HCT116 (cell line): ENCODE results near the gene CRIM1.
A peak's percentile ranks its signal among the peaks of the same experiment; 100 is the strongest.

Source experiments
- EGR1 ChIP-seq: IDR thresholded peaks from 2 replicates; pipeline ENCODE4 v1.6.1; 2012; ENCODE audit warnings: low read depth
- ELF1 ChIP-seq: IDR thresholded peaks from 2 replicates; pipeline ENCODE4 v1.6.1; 2012; ENCODE audit warnings: low read depth, borderline replicate concordance
- EZH2 ChIP-seq: fragments of 200-600 bp; sonication (generic); IDR thresholded peaks from 2 replicates; pipeline ENCODE4 v1.6.1; 2017; ENCODE audit warnings: antibody characterized with exemption, mixed run types
- JUND ChIP-seq: IDR thresholded peaks from 2 replicates; pipeline ENCODE4 v1.6.1; 2012
- POLR2A ChIP-seq: IDR thresholded peaks from 2 replicates; pipeline ENCODE4 v1.7.0; 2011; ENCODE audit warnings: borderline replicate concordance; ENCODE audit not compliant: insufficient read depth, insufficient read length; ENCODE audit errors: extremely low read depth
- POLR2AphosphoS5 ChIP-seq: IDR thresholded peaks from 2 replicates; pipeline ENCODE4 v1.6.1; 2011; ENCODE audit warnings: mild to moderate bottlenecking, low read depth, low read length, moderate library complexity
- SP1 ChIP-seq: IDR thresholded peaks from 2 replicates; pipeline ENCODE4 v1.6.1; 2012; ENCODE audit warnings: low read depth
- TCF7L2 ChIP-seq: IDR thresholded peaks from 2 replicates; pipeline ENCODE4 v1.7.0; 2011; ENCODE audit warnings: borderline replicate concordance, inconsistent platforms; ENCODE audit not compliant: insufficient read depth, insufficient read length; ENCODE audit errors: extremely low read depth
- ZFX ChIP-seq: fragments of 450-650 bp; IDR thresholded peaks from 2 replicates; pipeline ENCODE4 v1.6.1; 2017
- ZNF274 ChIP-seq: fragments of 200-500 bp; sonication (Bioruptor generic); IDR thresholded peaks from 2 replicates; pipeline ENCODE4 v1.6.1; 2014; ENCODE audit warnings: mild to moderate bottlenecking, low read depth, low read length, inconsistent platforms
- TF ChIP-seq, protein P1 (sequence below): IDR thresholded peaks from 2 replicates; pipeline ENCODE4 v1.6.1; 2011; ENCODE audit warnings: mild to moderate bottlenecking, low read length, moderate library complexity; ENCODE audit not compliant: insufficient replicate concordance; ENCODE audit errors: extremely low read depth
- TF ChIP-seq, protein P2 (sequence below), 3 experiments: fragments of 200-600 bp in 1 of 3; sonication (generic) in 1 of 3; IDR thresholded peaks in 2 of 3; conservative IDR thresholded peaks in 1 of 3; 2 replicates each; pipeline ENCODE4 v1.5.1; 2012 to 2017; ENCODE audit warnings: low read depth in 2 of 3, low read length in 2 of 3, antibody characterized with exemption in 1 of 3, borderline replicate concordance in 1 of 3, control low read depth in 1 of 3, mild to moderate bottlenecking in 1 of 3, mixed read lengths in 1 of 3, mixed run types in 1 of 3, moderate library complexity in 1 of 3; ENCODE audit not compliant: insufficient read depth in 1 of 3
- TF ChIP-seq, protein P3 (sequence below): IDR thresholded peaks from 2 replicates; pipeline ENCODE4 v1.6.1; 2012; ENCODE audit warnings: low read depth
- TF ChIP-seq, protein P4 (sequence below): IDR thresholded peaks from 2 replicates; pipeline ENCODE4 v1.6.1; 2012

DNA sequence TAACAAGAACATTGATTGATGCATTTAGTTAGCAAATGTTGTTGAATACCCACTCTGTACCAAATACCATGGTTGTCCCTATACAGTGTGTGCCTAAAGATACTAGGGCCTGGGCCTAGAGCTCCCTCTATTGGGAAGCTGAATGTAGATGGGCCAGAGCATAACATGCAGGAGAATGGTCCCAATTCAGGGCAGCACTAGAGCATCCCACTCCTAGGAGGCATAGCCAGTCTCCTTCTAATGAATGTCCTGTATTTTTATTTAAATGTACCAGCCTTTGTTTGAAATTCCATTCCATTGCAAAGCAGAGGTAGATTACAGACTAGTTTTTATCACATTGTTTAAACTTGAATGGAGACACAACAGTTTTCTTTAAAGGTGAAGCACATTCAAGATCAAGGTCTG lies 151.8 kb downstream of the CRIM1 start:
- TF ChIP-seq POLR2AphosphoS5: no peak
- no peak for TF ChIP-seq ZNF274
- TF ChIP-seq, protein P1, sequence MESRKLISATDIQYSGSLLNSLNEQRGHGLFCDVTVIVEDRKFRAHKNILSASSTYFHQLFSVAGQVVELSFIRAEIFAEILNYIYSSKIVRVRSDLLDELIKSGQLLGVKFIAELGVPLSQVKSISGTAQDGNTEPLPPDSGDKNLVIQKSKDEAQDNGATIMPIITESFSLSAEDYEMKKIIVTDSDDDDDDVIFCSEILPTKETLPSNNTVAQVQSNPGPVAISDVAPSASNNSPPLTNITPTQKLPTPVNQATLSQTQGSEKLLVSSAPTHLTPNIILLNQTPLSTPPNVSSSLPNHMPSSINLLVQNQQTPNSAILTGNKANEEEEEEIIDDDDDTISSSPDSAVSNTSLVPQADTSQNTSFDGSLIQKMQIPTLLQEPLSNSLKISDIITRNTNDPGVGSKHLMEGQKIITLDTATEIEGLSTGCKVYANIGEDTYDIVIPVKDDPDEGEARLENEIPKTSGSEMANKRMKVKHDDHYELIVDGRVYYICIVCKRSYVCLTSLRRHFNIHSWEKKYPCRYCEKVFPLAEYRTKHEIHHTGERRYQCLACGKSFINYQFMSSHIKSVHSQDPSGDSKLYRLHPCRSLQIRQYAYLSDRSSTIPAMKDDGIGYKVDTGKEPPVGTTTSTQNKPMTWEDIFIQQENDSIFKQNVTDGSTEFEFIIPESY: no peak
- TF ChIP-seq POLR2A: no peak
- TF ChIP-seq EZH2: no peak
- TF ChIP-seq, protein P2, sequence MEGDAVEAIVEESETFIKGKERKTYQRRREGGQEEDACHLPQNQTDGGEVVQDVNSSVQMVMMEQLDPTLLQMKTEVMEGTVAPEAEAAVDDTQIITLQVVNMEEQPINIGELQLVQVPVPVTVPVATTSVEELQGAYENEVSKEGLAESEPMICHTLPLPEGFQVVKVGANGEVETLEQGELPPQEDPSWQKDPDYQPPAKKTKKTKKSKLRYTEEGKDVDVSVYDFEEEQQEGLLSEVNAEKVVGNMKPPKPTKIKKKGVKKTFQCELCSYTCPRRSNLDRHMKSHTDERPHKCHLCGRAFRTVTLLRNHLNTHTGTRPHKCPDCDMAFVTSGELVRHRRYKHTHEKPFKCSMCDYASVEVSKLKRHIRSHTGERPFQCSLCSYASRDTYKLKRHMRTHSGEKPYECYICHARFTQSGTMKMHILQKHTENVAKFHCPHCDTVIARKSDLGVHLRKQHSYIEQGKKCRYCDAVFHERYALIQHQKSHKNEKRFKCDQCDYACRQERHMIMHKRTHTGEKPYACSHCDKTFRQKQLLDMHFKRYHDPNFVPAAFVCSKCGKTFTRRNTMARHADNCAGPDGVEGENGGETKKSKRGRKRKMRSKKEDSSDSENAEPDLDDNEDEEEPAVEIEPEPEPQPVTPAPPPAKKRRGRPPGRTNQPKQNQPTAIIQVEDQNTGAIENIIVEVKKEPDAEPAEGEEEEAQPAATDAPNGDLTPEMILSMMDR (IDR thresholded peaks at IDR 0.05 in 2 of 3, conservative IDR thresholded peaks at IDR 0.05 in 1 of 3; ENCODE audit: borderline replicate concordance in 1 of 3, insufficient read depth in 1 of 3, low read depth in 2 of 3, low read length in 2 of 3): peak; percentile 76 to 89 (median 87)
- TF ChIP-seq, protein P3, sequence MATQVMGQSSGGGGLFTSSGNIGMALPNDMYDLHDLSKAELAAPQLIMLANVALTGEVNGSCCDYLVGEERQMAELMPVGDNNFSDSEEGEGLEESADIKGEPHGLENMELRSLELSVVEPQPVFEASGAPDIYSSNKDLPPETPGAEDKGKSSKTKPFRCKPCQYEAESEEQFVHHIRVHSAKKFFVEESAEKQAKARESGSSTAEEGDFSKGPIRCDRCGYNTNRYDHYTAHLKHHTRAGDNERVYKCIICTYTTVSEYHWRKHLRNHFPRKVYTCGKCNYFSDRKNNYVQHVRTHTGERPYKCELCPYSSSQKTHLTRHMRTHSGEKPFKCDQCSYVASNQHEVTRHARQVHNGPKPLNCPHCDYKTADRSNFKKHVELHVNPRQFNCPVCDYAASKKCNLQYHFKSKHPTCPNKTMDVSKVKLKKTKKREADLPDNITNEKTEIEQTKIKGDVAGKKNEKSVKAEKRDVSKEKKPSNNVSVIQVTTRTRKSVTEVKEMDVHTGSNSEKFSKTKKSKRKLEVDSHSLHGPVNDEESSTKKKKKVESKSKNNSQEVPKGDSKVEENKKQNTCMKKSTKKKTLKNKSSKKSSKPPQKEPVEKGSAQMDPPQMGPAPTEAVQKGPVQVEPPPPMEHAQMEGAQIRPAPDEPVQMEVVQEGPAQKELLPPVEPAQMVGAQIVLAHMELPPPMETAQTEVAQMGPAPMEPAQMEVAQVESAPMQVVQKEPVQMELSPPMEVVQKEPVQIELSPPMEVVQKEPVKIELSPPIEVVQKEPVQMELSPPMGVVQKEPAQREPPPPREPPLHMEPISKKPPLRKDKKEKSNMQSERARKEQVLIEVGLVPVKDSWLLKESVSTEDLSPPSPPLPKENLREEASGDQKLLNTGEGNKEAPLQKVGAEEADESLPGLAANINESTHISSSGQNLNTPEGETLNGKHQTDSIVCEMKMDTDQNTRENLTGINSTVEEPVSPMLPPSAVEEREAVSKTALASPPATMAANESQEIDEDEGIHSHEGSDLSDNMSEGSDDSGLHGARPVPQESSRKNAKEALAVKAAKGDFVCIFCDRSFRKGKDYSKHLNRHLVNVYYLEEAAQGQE: no peak
- no peak for TF ChIP-seq EGR1
- TF ChIP-seq TCF7L2: no peak
- no peak for TF ChIP-seq ZFX
- no peak for TF ChIP-seq ELF1
- no peak for TF ChIP-seq SP1
- no peak for TF ChIP-seq JUND
- TF ChIP-seq, protein P4, sequence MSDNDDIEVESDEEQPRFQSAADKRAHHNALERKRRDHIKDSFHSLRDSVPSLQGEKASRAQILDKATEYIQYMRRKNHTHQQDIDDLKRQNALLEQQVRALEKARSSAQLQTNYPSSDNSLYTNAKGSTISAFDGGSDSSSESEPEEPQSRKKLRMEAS: no peak
